Activated CD8-positive, alpha-beta T cell treated with anti-CD3 and anti-CD28 coated beads for 36 hours (primary cell): ENCODE measurements around the gene INPP5A. TPM values are rescaled to one million over a fixed set of nuclear protein-coding genes. Genes with fewer than 3 reads are reported as not detected.

Experiments
- ATAC-seq: fragments of 200-7000 bp; cut with Tn5 transposase; one replicate; pipeline ENCODE4 v1.10.0; 2021; ENCODE audit warnings: mild to moderate bottlenecking, moderate library complexity
- CTCF ChIA-PET: fragments of 350-600 bp; sonication (Branson Sonifier 250); formaldehyde crosslinking; loops from one replicate; lab custom pipeline; 2021; ENCODE audit warnings: antibody characterized with exemption; lab: Charles Lee
- POLR2A ChIA-PET: fragments of 350-600 bp; sonication (Branson Sonifier 250); formaldehyde crosslinking; loops from one replicate; lab custom pipeline; 2021; ENCODE audit warnings: antibody characterized with exemption; lab: Charles Lee
- DNase-seq: peaks from one replicate; pipeline ENCODE4 v3.0.0-alpha.2; 2020
- H3K27ac Mint-ChIP-seq: one replicate; pipeline ENCODE4 v1.8.0; 2021; ENCODE audit warnings: mild to moderate bottlenecking, mixed read lengths
- H3K27me3 Mint-ChIP-seq: one replicate; pipeline ENCODE4 v1.8.0; 2021; ENCODE audit warnings: mixed read lengths
- H3K36me3 Mint-ChIP-seq: one replicate; pipeline ENCODE4 v1.8.0; 2021; ENCODE audit warnings: low read depth, mixed read lengths
- H3K4me1 Mint-ChIP-seq: one replicate; pipeline ENCODE4 v1.8.0; 2021; ENCODE audit warnings: low read depth, mixed read lengths
- H3K4me3 Mint-ChIP-seq: one replicate; pipeline ENCODE4 v1.8.0; 2021; ENCODE audit warnings: mild to moderate bottlenecking, moderate library complexity, mixed read lengths
- H3K9me3 Mint-ChIP-seq: one replicate; pipeline ENCODE4 v1.8.0; 2021; ENCODE audit warnings: mixed read lengths
- CTCF ChIP-seq: fragments of 200-600 bp; IDR thresholded peaks from one replicate; pipeline ENCODE4 v1.8.0; 2022; ENCODE audit warnings: antibody characterized with exemption, mild to moderate bottlenecking
- intact Hi-C: fragments of 100-400 bp; cut with micrococcal nuclease; formaldehyde crosslinking; loops from one replicate; pipeline ENCODE4 v1.10.0; 2022
- total RNA-seq, 2 experiments: library from RNA; stranded (reverse); gene quantifications; one replicate each; pipeline ENCODE4 v1.2.3, GENCODE V29; 2021

The INPP5A gene
- total RNA-seq, 2 experiments from 2014 or later, result 9.6 to 10.4 TPM

DNA sequence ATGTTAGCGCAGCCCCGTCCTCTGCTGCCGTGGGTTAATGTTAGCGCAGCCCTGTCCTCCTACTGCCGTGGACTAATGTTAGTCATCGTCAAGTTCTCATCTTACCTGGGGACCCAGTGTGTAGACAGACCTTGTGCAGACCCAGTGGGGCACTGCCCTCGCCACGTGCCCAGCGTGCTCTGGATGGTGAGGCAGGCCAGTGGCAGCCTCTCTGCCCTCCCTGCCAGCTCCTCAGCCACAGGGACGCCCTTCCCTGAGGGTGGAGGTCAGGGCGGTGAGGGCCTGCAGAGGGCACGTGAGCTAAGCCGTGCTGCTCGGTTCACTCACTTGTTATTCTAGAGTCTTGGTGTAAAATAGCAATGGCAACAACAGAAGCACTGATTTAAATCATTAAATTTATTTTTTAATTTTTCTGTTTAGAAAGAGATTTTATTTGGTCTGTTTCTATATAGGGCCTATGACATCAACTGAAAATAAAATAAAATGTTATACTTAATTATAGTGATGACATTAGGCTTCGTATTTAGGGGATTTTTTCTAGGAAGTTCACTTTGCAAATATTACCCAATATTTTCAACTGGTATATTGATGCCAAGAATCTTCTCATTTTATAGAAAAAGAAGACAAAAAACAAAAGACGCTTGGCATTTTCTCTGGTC lies 199.9 kb downstream of the INPP5A start:
- Mint-ChIP-seq H3K27me3 (no peaks in the 10 kb centered on the region), H3K36me3 (no peaks in the 10 kb centered on the region), H3K4me3 (no peak overlapping the region), H3K4me1 (no peaks in the 10 kb centered on the region), H3K9me3 (no peaks in the 10 kb centered on the region), H3K27ac (no peak overlapping the region)
- TF ChIP-seq CTCF, result no peak
- ATAC-seq, result no peak
- intact Hi-C loops, result no loop called here
- CTCF ChIA-PET, result no interaction called here
- POLR2A ChIA-PET, result no interaction called here
- no peak for DNase-seq

DNA sequence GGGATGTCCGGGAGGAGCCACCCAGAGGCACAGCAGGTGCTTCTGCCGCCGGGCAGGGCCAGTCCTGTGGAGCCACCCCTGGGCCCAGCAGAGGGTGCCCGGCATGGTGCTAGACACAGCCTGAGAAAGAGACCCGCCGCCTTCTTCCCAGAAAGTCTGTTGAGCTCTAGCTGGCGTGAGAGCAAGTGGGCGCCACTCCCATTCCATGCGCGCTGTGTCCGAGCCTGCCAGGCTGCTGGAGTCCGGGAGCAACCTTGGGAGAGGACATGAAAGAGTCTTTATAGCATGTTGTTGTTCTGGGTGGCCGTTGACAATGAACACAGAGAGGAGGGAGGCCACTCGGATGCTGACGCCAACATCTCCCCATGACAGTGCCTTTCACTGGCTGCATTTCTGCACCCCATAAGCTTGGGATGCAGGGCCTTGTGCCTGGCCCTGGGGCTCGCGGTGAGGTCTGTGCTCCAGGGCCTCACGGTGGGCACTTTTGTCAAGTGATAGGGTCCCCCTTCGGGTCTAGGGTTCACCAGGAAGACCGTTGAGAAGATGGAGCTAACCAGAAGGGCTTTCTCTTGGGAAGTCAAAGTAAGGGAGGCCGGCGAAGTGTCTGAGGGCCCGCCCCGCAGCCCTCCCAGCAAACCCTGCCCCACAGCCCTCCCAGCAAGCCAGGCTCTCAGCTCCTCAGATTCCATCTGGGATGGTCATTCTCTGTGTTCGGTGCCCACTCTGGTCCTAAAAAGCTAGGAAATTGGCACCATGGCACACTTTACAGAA lies 201.1 kb downstream of the INPP5A start:
- no peaks in the 10 kb centered on the region for H3K9me3 Mint-ChIP-seq
- no peaks in the 10 kb centered on the region for H3K36me3 Mint-ChIP-seq
- no peaks in the 10 kb centered on the region for H3K4me1 Mint-ChIP-seq
- intact Hi-C loops, result no loop called here
- ATAC-seq (no peak), DNase-seq (no peak)
- H3K27ac Mint-ChIP-seq, result no peak overlapping the region
- no peak overlapping the region for H3K4me3 Mint-ChIP-seq
- CTCF ChIA-PET, result no interaction called here
- no peak for TF ChIP-seq CTCF
- H3K27me3 Mint-ChIP-seq, result no peaks in the 10 kb centered on the region
- POLR2A ChIA-PET, result no interaction called here

GRCh38 chr10:132739225-132739613 lies 201.6 kb downstream of the INPP5A start:
- Mint-ChIP-seq H3K36me3 (no peaks in the 10 kb centered on the region), H3K4me1 (no peaks in the 10 kb centered on the region), H3K9me3 (no peaks in the 10 kb centered on the region), H3K4me3 (no peak overlapping the region), H3K27me3 (no peaks in the 10 kb centered on the region), H3K27ac (no peak overlapping the region)
- intact Hi-C loops, result no loop called here
- ChIA-PET CTCF (no interaction called here), POLR2A (no interaction called here)
- ATAC-seq (no peak), DNase-seq (no peak)
- TF ChIP-seq CTCF, result no peak

DNA sequence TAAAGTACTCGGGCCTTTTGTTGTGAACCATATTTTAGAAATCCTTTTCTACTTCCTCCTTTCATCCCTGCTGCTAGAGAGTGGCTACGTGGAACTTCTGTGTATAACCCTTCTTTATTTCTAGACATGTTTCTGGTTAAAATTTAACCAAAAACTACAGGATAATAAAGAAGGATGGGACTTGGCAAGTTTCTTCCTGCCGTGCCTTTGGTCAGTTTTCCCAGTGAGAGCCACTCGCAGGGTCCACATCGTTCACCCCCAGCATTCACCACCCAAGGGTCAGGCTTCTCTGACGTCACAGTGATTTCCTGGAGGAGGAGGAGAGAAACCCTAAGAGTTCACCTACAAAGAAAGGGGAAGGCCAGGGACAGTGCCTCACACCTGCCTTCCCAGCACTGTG lies 203.0 kb downstream of the INPP5A start:
- no peak overlapping the region for H3K4me3 Mint-ChIP-seq
- no peak for DNase-seq
- CTCF ChIA-PET, result no interaction called here

More for the DNA sequence above, 203.0 kb downstream of the INPP5A start:
- no peak overlapping the region for H3K27ac Mint-ChIP-seq
- intact Hi-C loops, result no loop called here
- no peak for ATAC-seq
- POLR2A ChIA-PET, result no interaction called here
- no peaks in the 10 kb centered on the region for H3K4me1 Mint-ChIP-seq
- TF ChIP-seq CTCF, result no peak
- H3K27me3 Mint-ChIP-seq, result no peaks in the 10 kb centered on the region
- H3K9me3 Mint-ChIP-seq, result no peaks in the 10 kb centered on the region
- H3K36me3 Mint-ChIP-seq, result no peaks in the 10 kb centered on the region
